ENCODE measurements around the gene GPR146. TPM values are rescaled to one million over a fixed set of nuclear protein-coding genes. Genes with fewer than 3 reads are reported as not detected.
"Not testable (repeated sequence)": the region's sequence is repeated elsewhere in the genome, so short reads cannot be mapped to it uniquely, and the experiment has no call there.

The GPR146 gene
- total and polyA plus RNA-seq, 9 of the 15 experiments (the other 6 are each of a cell fraction or from before 2014, with no cell fraction given): 0.22 to 3.6 (median 0.64) TPM; not detected in 2

GRCh38 chr7:1073142-1073977 lies 29.0 kb downstream of the GPR146 start:
- Histone ChIP-seq H3K9me1 (ENCODE audit: control insufficient read depth, insufficient read depth, low read length) (no peaks in the 10 kb centered on the region), H2AFZ (ENCODE audit: low read depth, low read length) (no peak overlapping the region), H3K9me3 (replicated peaks; ENCODE audit: control insufficient read depth, insufficient read depth, low read depth, low read length) (peaks cover 3% of the 10 kb centered on the region; the same call in 1 of the 2 replicates), H3K4me2 (ENCODE audit: insufficient read depth, low read length) (no peak overlapping the region), H3K4me1 (replicated peaks in 1 of 2; ENCODE audit: control insufficient read depth in 2 of 2, insufficient read depth in 2 of 2, low read length in 2 of 2) (peaks cover 0 to 27% of the 10 kb centered on the region in 2 experiments; a peak in 2 of 5 replicates), H4K20me1 (replicated peaks; ENCODE audit: control insufficient read depth, insufficient read depth, low read length) (no peaks in the 10 kb centered on the region), H3K27me3 (ENCODE audit: control insufficient read depth in 2 of 2, insufficient read depth in 2 of 2, low read length in 2 of 2) (no peaks in the 10 kb centered on the region; a peak in 1 of 5 replicates), H3K79me2 (ENCODE audit: control insufficient read depth, insufficient read depth, low read length) (no peaks in the 10 kb centered on the region), H3K4me3 (no peak overlapping the region), H3K36me3 (ENCODE audit: control insufficient read depth, insufficient read depth, low read length) (no peaks in the 10 kb centered on the region), H3K27ac (ENCODE audit: extremely low read depth, low read depth, low read length) (no peak overlapping the region), H3K9ac (ENCODE audit: insufficient read depth in 1 of 2, low read depth in 2 of 2, low read length in 2 of 2) (no peak overlapping the region)
- FAIRE-seq (no peak), DNase-seq (ENCODE audit: extremely low read depth in 1 of 4, low spot score in 3 of 4) (no peak), ATAC-seq (no peak)
- WGBS (ENCODE audit: insufficient coverage, low coverage, missing lambda C conversion rate): 87% methylated on average over 9 of the region's 61 CpGs
- TF ChIP-seq, protein P1, sequence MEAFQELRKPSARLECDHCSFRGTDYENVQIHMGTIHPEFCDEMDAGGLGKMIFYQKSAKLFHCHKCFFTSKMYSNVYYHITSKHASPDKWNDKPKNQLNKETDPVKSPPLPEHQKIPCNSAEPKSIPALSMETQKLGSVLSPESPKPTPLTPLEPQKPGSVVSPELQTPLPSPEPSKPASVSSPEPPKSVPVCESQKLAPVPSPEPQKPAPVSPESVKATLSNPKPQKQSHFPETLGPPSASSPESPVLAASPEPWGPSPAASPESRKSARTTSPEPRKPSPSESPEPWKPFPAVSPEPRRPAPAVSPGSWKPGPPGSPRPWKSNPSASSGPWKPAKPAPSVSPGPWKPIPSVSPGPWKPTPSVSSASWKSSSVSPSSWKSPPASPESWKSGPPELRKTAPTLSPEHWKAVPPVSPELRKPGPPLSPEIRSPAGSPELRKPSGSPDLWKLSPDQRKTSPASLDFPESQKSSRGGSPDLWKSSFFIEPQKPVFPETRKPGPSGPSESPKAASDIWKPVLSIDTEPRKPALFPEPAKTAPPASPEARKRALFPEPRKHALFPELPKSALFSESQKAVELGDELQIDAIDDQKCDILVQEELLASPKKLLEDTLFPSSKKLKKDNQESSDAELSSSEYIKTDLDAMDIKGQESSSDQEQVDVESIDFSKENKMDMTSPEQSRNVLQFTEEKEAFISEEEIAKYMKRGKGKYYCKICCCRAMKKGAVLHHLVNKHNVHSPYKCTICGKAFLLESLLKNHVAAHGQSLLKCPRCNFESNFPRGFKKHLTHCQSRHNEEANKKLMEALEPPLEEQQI (IDR thresholded peaks at IDR 0.05): no peak
- intact Hi-C loops (cut with micrococcal nuclease): no loop called here
- BruUV-seq (replicated peaks): no TSS peak
- in situ Hi-C loops (cut with MboI): no loop called here
- ChIA-PET POLR2A (interaction anchor here (0.6 kb wide), 1 partner anchor 1023 kb away, joined by 3 read pairs; no protein-coding TSS in a partner anchor), CTCF (ENCODE audit: low intra/inter-chr PET ratio) (no interaction called here)

GRCh38 chr7:1074018-1074417 lies 29.7 kb downstream of the GPR146 start:
- H3K36me3 ChIP-seq (ENCODE audit: control insufficient read depth, insufficient read depth, low read length); H3K9me3 ChIP-seq (replicated peaks; ENCODE audit: control insufficient read depth, insufficient read depth, low read depth, low read length); FAIRE-seq; CTCF ChIA-PET (ENCODE audit: low intra/inter-chr PET ratio); H3K9ac ChIP-seq (ENCODE audit: insufficient read depth in 1 of 2, low read depth in 2 of 2, low read length in 2 of 2); in situ Hi-C loops (cut with MboI); H4K20me1 ChIP-seq (replicated peaks; ENCODE audit: control insufficient read depth, insufficient read depth, low read length); H3K9me1 ChIP-seq (ENCODE audit: control insufficient read depth, insufficient read depth, low read length); POLR2A ChIA-PET; DNase-seq (ENCODE audit: extremely low read depth in 1 of 4, low spot score in 3 of 4); ATAC-seq; H3K27me3 ChIP-seq (ENCODE audit: control insufficient read depth in 2 of 2, insufficient read depth in 2 of 2, low read length in 2 of 2); intact Hi-C loops (cut with micrococcal nuclease); H3K4me2 ChIP-seq (ENCODE audit: insufficient read depth, low read length); BruUV-seq (replicated peaks); H3K27ac ChIP-seq (ENCODE audit: extremely low read depth, low read depth, low read length); H3K79me2 ChIP-seq (ENCODE audit: control insufficient read depth, insufficient read depth, low read length); H2AFZ ChIP-seq (ENCODE audit: low read depth, low read length); H3K4me3 ChIP-seq: not testable (repeated sequence)
- peaks cover 0 to 34% of the 10 kb centered on the region in 2 experiments; a peak in 2 of 5 replicates for H3K4me1 ChIP-seq (replicated peaks in 1 of 2; ENCODE audit: control insufficient read depth in 2 of 2, insufficient read depth in 2 of 2, low read length in 2 of 2)
- WGBS (ENCODE audit: insufficient coverage, low coverage, missing lambda C conversion rate): 95% methylated on average over 8 of the region's 43 CpGs
